ENCODE measurements around the gene DFFA.
"Not testable (repeated sequence)": the region's sequence is repeated elsewhere in the genome, so short reads cannot be mapped to it uniquely, and the experiment has no call there.

DFFA gene

GRCh38 chr1:10429868-10430215 is 42.5 kb downstream of the DFFA start:
- CTCF ChIA-PET, result interaction anchor here (0.7 to 7.3 kb wide), 44 partner anchors 9 to 840 kb away, joined by 3 to 147 read pairs (median 4); partner anchors contain the start of genes CORT, EXOSC10, LZIC and NMNAT1
- POLR2A ChIA-PET, result interaction anchor here (0.6 to 0.9 kb wide), 2 partner anchors 42 to 64 kb away, joined by 4 to 5 read pairs; no protein-coding TSS in a partner anchor
- no peak for DNase-seq (ENCODE audit: extremely low spot score)
- TF ChIP-seq CTCF (IDR thresholded peaks at IDR 0.05; ENCODE audit: control extremely low read depth, extremely low read depth, low read depth, missing control alignments), result no peak

GRCh38 chr1:10428984-10429383 is 43.3 kb downstream of the DFFA start:
- DNase-seq (ENCODE audit: extremely low spot score), result no peak
- ChIA-PET CTCF (interaction anchor here (0.7 to 7.3 kb wide), 21 partner anchors 9 to 802 kb away, joined by 3 to 147 read pairs (median 7); partner anchors contain the start of genes EXOSC10 and PGD), POLR2A (no interaction called here)
- no peak for TF ChIP-seq CTCF (IDR thresholded peaks at IDR 0.05; ENCODE audit: control extremely low read depth, extremely low read depth, low read depth, missing control alignments)

GRCh38 chr1:10426535-10426848 is 45.8 kb downstream of the DFFA start:
- POLR2A ChIA-PET; DNase-seq (ENCODE audit: extremely low spot score): not testable (repeated sequence)
- CTCF ChIA-PET, result interaction anchor here (1.0 to 4.3 kb wide), 5 partner anchors 49 to 554 kb away, joined by 3 to 15 read pairs (median 4); partner anchors contain the start of gene KIF1B

DNA sequence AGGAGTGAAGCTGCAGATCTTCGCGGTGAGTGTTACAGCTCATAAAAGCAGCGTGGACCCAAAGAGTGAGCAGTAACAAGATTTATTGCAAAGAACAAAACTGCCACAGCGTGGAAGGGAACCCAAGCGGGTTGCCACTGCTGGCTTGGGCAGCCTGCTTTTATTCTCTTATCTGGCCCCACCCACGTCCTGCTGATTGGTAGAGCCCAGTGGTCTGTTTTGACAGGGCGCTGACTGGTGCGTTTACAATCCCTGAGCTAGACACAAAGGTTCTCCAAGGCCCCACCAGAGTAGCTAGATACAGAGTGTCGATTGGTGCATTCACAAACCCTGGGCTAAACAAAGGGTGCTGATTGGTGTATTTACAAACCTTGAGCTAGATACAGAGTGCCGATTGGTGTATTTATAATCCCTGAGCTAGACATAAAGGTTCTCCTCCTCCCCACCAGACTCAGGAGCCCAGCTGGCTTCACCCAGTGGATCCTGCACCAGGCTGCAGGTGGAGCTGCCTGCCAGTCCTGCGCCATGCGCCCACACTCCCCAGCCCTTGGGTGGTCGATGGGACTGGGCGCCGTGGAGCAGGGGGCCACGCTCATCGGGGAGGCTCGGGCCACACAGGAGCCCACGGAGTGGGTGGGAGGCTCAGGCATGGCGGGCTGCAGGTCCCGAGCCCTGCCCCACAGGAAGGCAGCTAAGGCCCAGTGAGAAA is 46.3 kb downstream of the DFFA start:
- CTCF ChIA-PET, result interaction anchor here (1.0 to 4.3 kb wide), 5 partner anchors 48 to 553 kb away, joined by 3 to 15 read pairs (median 4); partner anchors contain the start of gene KIF1B
- POLR2A ChIA-PET; DNase-seq (ENCODE audit: extremely low spot score): not testable (repeated sequence)

DNA sequence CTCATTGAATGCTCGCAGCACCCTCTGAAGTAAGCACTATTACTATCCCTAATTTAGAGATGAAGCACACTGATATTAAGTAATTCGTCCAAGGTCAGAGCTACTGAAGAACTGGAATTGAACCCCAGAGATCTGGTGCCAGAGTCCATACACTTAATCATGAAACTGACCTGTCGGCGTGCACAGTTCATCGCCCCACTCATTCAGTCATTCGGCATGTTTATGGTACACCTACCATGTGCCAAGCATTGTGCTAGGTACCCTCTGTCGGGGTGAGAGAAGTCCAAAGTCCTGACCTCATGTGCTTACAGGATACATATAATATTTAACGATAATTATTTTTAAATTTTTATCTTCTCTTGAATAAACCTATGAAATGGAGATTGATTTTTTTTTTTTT is 47.7 kb downstream of the DFFA start:
- no peak for TF ChIP-seq CTCF (IDR thresholded peaks at IDR 0.05; ENCODE audit: control extremely low read depth, extremely low read depth, low read depth, missing control alignments)
- ChIA-PET POLR2A (no interaction called here), CTCF (interaction anchor here (1.3 to 4.3 kb wide), 2 partner anchors 26 to 69 kb away, joined by 3 to 15 read pairs; partner anchors contain the start of gene PGD)
- no peak for DNase-seq (ENCODE audit: extremely low spot score)

DNA sequence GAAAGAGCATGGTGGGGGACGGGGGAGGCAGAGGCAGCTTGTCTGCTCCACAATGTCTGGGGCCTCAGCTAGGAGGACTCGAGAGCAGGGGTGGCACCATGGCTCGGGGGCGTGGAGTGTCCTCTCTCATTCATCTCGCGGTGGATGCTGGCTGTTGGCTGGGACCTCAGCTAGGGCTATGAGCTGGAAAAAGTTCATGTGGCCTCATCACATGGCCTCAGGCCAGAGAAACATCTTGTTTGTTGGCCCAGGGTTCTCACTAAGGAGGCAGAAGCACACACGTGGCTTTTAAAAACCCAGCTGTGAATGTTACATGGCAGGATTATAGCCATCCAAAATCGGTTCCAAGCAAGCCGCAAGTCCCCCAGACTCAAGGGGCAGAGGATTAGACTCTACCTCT is 48.3 kb downstream of the DFFA start:
- CTCF ChIA-PET, result interaction anchor here (1.3 to 4.3 kb wide), 2 partner anchors 25 to 70 kb away, joined by 3 to 15 read pairs; partner anchors contain the start of gene PGD

DNA sequence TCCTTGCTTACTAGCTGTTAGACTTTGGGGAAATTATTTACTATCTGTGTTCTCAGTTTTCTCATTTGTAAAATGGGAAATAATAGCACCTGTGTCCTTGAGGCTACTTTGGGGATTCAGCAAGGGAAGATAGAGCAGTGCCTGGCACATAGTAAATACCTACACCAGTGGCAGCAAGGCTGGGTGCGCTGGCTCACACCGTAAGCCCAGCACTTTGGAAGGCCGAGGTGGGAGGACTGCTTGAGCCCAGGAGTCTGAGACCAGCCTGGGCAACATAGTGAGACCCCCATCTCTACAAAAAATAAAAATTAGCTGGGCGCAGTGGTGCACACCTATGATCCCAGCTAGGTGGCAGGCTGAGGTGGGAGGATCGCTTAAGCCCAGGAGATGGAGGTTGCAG is 50.7 kb downstream of the DFFA start:
- no peak for DNase-seq (ENCODE audit: extremely low spot score)
- CTCF ChIA-PET, result interaction anchor here (1.5 kb wide), 1 partner anchor 212 kb away, joined by 3 read pairs; no protein-coding TSS in a partner anchor
- POLR2A ChIA-PET, result no interaction called here
- TF ChIP-seq CTCF (IDR thresholded peaks at IDR 0.05; ENCODE audit: control extremely low read depth, extremely low read depth, low read depth, missing control alignments), result no peak

More for the DNA sequence above, 48.3 kb downstream of the DFFA start:
- TF ChIP-seq CTCF (IDR thresholded peaks at IDR 0.05; ENCODE audit: control extremely low read depth, extremely low read depth, low read depth, missing control alignments), result no peak
- DNase-seq (ENCODE audit: extremely low spot score), result no peak
- POLR2A ChIA-PET, result no interaction called here
